Astrocyte of the spinal cord (primary cell): ENCODE results near the gene ZNF212.

Experiments used
- DNase-seq: peaks from one replicate; pipeline ENCODE4 v3.0.0; 2011; ENCODE audit warnings: low read depth, low spot score
- H3K4me3 ChIP-seq: 2 replicates; pipeline ENCODE4 v1.5.1; 2011; ENCODE audit warnings: low read depth, mild to moderate bottlenecking, low read length, moderate library complexity
- CTCF ChIP-seq: IDR thresholded peaks from 2 replicates; pipeline ENCODE4 v1.5.1; 2012; ENCODE audit warnings: low read depth, mild to moderate bottlenecking, low read length, inconsistent platforms
- in situ Hi-C: cut with HindIII; loops from 2 replicates; pipeline ENCODE4 v1.10.0; 2017; ENCODE audit warnings: low sequenced_read_pairs

Gene ZNF212

GRCh38 chr7:149280151-149280550 is 40.7 kb downstream of the ZNF212 start:
- no peak for TF ChIP-seq CTCF
- in situ Hi-C loops: no loop called here
- no peak overlapping the region for H3K4me3 ChIP-seq
- DNase-seq: no peak

GRCh38 chr7:149280661-149281507 is 41.4 kb downstream of the ZNF212 start:
- in situ Hi-C loops: no loop called here
- TF ChIP-seq CTCF: no peak
- no peak overlapping the region for H3K4me3 ChIP-seq
- no peak for DNase-seq

- DNase-seq: no peak
- TF ChIP-seq CTCF: no peak
- in situ Hi-C loops: no loop called here
- no peak overlapping the region for H3K4me3 ChIP-seq
Measured at GRCh38 chr7:149281508-149282330, 42.3 kb downstream of the ZNF212 start.

- in situ Hi-C loops: no loop called here
- no peak overlapping the region for H3K4me3 ChIP-seq
- DNase-seq: no peak
- no peak for TF ChIP-seq CTCF
Measured at GRCh38 chr7:149282331-149282655, 42.8 kb downstream of the ZNF212 start.

- TF ChIP-seq CTCF: no peak
- in situ Hi-C loops: no loop called here
- no peak for DNase-seq
- no peak overlapping the region for H3K4me3 ChIP-seq
Measured at GRCh38 chr7:149283321-149283720, 43.9 kb downstream of the ZNF212 start.

- DNase-seq: no peak
- in situ Hi-C loops: no loop called here
- no peak overlapping the region for H3K4me3 ChIP-seq
- TF ChIP-seq CTCF: no peak
Measured at GRCh38 chr7:149284343-149284742, 44.9 kb downstream of the ZNF212 start.
